Measurements from ENCODE around the gene KCNJ1.

The KCNJ1 gene

DNA sequence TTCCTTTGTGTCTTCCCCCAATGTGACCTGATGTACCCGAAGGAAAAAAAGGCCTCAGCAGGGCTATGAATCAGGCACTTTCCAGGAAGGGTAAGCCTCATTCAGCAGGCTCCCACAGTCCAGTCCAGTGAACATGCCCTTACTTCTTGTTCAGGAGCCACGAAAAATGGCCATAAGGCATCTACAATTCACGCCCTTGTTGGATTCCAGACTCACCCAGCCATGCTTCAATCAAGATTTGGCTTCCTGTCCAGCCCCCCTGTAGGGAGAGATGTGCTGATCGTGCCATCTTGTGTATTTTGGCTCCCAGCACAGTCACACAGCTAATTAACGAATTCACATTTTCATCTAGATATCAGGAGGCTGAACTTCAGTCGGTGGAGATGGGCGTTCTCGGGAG lies 14.1 kb upstream of the KCNJ1 start:
- no peak for DNase-seq

DNA sequence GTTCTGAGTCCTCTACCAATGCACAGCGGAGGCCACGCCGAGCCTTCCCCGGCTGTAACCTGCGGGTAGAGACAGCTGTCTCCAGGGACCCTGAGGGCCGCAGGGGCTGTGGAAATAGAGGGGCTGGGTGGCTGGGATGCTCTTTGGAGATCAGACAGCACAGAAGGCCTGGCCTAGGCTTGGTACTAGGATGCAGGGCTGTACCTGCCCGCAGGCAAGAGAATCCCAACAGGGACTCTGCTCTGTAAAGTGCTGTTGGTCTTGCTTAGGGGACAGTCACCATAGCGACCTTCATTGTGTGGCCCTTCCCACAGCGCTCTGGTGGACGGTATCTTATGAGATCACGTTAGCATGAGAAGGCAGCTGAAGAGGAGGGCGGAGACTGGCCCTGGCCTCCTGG lies 12.7 kb upstream of the KCNJ1 start:
- no peak for DNase-seq

DNA sequence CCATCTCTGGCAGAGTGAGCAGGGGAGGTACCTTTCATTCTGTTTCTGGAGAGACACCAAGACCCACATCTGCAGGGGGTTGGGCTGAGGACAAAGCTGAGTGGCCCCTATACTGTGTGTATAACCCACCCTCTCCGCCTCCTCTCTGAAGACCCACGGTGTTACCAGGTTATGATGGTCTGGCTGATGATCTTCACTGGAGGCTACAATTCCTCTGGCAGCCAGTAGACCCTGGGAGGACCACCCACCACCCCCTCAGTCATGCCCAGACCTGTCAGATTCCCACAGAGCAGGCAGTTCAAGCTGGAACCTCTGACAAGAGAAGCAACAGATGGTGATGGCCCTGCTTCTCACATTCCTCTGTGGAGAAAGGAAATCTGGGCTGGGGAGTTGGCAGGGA lies 11.4 kb upstream of the KCNJ1 start:
- no peak for DNase-seq

DNA sequence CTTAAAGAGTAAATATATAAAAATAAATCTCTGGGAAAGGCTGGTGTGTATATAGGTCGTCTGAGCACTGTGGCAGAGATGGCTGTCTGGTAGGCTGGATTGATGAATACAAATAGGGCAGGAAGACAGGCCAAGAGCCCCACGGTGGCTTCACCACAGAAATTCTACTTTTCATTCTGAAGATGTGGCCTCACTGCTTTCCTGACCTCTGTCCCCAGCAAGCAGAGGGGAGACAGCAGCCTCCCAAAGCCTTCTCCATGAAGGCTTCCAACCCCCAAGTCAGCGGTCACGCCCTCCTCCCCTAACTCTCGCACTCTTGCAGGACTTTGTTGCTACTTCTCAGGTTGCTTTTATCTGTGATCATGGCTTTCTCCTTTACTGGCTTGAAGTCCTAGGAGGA lies 10.6 kb upstream of the KCNJ1 start:
- no peak for DNase-seq

DNA sequence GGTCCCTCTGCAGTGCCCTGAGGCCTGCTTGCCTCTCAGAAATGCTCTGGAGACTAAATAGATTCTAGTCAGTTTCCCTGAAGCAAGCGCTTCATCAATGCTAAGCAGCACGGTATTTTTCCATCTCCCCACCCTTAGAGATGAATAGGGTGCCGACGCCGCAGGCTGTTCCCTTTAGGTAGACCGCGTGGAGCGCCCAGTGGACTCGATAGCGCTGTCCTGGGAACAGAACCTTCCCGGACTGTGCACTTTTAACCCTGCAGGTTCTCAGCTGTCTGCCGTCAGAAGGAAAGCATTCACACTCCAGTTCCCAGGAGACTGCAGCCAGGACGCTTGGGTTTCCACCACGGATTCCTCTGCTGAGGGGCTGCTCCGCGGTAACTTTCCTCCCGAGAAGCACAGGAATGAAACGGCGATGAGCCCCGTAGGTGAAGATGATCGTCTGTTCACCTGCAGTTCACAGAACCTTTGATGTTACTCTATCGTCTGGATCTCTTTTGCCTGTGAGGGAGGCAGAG lies 9.1 kb upstream of the KCNJ1 start:
- DNase-seq: no peak

DNA sequence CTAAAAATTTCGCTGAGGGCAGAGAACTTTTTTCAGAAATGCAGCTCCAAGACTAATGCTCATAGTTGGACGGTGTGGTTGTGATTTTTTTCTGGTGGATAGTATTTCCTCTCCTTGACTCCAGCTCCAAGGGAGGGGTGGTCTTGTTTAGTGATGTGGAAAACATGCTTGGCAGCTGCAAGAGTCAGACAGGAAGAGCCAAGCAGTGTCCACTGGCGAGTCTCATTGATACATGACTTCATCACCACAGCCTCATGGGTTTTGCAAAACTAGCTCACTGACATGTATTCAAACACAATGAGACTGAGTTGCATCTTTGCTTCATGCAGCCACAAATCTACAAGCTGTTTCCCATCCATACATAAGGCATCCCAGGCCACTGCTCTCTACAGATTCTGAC lies 7.3 kb upstream of the KCNJ1 start:
- DNase-seq: no peak

DNA sequence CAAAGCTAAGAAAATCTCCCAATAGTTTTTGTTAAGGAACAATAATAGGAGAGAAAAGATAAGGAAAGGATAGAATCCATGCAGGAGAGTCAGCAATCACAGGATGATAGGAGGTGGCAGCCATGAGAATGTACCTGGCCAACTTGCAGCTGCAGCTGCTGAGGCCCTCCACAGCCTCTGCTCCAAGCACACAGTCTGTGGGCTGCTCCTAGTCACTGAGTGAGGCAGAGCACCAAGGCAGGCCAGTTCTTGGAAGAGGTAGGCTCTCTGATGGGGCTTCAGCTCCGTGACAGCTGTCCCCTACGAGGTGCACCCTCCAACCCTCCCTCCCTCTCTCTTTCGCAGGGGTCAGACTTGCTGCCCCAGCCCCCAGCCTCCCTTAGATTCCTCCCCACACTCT lies 5.5 kb upstream of the KCNJ1 start:
- DNase-seq: no peak

DNA sequence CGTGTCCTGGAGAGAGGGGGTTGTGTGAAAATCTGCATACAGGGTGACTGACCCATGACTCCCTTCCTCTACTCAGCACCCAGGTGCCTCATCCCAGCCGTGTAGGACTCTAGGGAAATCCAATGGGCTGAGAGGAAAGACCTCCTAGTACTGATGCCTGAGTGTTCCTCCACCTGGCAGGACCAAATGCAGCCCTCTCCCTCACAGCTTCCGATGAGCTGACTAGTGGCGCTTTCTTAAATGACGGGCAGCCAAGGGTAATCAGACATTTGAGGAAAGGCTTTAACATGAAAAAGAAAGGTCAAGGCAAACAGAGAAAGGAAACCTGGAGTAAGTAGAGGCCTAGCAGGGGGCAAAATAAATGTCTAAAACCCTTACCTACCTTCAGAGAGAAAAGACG lies 5.0 kb upstream of the KCNJ1 start:
- no peak for DNase-seq

DNA sequence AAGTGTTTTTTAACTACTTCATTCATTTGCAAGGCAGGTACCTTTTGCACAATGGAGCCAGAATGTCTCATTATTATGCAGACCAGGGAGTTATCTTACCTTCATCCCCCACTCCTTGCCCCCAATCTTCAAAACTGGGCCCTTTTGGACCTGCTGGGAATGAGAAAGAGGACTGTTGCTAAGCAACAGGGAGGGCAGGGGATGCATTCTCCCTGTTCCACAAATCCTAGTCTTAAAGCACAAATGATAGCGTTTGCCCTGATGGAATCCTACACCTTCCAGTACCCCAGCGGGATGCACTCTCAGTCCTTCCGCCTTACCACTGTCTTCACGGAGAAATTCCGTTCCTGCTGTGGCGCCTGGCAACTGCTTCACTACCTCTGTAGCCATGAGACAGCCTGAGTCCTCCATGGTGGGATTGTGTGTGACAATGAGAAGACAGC lies 4.1 kb upstream of the KCNJ1 start:
- no peak for DNase-seq

DNA sequence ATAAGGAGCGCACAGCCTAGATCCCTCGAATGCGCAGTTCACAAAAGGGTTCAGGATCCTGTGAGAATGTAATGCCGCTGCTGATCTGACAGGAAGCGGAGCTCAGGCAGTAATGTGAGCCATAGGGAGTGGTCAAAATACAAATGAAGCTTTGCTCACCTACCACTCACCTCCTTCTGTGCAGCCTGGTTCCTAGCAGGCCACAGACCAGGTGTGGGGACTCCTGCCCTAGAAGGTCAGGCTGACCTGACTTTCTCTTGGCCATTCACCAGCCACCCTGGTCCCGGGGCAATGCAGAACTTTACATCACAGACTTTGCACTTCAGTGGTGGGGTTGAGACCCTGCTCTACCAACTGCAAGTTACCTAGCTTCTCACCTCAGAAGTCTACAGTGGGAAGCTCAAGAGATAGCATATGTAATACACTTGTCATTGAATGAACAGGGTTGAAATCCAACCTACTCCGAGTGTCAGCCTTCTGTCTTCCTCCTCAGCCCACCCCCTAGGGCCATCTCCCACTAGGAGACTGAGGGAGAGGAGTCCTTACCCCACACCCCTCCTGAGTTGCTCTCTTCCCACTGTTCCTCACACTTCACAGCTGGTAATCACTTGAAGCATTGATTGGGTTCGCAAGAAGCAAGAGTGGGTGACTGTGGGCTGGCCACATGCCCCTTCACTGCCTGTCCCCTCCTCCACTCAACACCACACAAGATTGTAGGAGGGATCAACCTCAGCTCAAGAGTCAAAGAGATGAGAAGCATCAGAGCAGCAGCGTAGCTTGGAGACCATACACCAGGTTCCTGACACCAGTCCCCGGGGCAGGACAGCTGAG lies 2.0 kb upstream of the KCNJ1 start:
- no peak for DNase-seq

DNA sequence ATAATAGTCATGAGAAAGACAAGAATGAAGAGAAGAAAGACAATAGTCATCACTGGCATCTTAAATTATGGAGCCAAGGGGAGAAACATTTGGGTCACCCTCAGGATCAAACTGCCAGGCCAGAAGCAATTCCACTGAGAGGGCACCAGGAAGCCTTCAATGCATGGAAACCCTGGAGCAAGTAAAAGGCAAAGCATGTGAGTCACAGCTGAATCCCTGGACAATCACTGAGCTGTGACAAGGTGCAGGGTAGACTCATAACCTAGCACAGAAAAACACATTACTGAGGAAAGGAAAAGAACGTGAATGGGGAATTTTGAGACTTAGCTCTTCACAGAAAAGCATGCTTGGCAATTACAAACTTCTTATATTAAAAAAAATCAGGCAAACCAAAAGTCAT lies 1.6 kb downstream of the KCNJ1 start:
- DNase-seq: no peak

DNA sequence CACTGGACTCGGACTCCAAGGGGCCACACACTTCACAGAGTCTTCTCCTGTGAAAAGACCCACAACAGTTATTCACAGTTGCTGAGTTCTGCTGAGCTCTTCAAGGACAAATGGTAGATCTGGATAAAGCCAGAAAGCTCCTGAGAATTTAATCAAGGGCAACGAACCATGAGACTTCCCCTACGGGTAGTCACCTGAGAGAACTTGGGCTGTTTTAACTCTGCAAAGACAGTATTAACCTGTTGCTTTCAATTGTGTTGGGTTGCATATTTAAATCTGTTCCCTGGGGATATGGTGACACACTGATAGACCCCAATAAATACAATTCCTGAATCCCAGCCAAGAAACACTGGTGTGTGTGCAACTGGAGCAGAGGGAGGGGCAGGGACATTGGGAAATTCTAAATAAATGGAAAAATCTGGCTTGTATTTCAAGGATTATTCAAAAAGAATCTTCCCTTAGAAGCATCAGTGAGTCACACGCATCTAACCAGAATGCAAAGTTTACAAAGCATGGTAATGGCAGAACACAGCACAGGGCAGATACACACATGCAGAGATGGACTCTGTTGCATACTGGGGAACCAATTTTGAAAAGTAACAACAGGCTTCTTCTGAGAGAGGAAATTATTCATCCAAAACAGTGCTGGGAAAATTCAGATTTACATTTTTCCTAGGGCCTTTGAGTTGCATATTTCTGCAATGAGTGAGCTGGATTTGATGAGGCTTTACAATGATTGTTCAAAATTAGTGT lies 4.0 kb downstream of the KCNJ1 start:
- DNase-seq: no peak

DNA sequence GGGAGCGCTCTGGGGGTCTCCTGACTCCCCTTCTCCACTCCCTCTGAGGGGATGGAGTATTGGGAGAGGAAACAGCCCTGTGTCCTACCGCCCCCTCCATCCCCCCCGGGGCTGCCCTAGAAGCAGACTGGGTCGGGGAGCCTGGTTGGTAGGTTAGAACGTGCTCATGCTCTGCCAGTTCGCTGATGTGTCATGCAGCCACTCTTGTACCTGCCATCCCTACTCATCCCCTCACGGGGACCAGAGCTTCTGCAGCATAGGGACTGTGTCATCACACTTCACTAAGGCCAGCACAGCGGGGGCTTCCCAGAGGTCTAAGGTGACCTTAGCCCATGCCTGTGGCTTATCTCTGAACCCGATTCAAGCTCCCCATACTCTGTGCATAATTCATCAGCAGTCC lies 4.7 kb downstream of the KCNJ1 start:
- DNase-seq: no peak

DNA sequence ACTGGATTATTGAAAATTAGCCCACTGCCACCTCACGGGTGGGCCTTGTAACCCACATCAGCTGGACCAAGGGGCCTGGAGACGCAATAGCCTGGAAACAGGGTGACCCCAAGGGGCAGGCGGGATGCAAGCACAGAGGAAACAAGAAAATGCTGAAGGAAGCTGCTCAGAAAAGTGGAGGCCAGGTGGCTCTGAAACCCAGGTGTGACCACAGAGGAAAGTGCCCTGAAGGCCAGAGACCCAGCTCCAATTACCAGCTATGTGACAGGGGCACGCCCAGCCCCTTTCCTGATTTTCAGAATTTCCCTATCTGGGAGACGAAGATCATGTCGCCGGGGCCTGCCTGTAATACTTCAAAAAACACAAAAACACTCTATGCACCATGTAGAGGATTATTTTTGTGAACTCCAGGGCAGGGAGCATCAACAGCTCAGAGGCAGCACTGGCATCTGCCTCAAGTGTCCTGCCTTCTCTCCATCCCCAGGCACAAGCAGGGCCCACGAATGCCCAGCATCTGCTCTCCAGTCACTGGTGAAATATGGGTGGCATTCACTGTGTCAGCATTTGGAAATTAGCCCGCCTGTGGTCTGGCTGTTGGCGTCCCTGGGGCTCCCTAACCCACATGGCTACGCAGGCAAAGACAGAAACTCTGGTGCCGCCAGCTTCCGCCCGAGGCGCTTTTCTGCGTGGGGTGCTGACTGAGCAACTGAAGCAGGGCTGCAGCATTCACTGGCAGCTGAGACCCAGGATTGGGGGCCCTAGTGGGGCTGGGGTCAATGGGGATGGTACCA lies 6.3 kb downstream of the KCNJ1 start:
- DNase-seq: no peak

DNA sequence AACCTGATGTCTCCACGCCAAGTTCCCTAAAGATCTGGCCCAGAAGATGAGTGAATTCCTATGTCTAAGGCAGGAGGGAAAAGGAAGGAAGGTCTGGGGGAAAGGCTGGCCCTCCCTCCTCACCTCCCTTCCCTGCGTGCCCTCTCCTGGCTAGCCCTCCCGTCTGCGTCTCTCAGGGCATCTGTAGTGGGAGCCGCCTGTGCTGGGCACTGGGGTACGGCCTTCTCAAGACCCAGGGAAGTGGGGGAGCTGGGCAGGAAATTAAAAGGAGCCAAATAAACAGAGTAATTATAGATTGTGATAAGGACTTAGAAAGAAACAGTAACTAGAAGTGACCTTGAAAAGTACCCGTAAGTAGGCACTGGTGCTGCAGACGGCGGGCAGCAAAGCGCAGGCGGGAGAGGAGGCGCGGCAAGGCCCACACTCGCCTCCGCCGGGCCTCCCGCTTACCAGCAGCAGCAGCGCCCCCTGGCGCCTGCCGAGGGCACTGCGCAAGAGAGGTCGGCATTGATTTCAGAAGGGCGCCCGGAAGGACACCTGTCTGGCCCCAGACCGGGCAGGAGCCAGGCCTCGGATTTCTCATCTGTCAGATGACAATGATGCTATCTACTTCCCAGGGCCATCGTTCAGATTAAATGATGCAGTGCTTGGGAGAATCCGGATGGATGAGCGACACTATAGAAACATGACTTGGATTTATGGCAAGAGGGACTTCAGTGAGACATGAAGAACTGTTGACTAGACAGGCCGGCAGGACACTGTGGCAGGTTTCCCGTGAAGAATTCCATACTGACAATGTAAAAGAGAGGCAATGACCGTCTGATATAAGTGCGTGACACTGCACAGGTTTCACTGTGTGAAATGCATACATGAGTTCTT lies 7.3 kb downstream of the KCNJ1 start:
- no peak for DNase-seq

DNA sequence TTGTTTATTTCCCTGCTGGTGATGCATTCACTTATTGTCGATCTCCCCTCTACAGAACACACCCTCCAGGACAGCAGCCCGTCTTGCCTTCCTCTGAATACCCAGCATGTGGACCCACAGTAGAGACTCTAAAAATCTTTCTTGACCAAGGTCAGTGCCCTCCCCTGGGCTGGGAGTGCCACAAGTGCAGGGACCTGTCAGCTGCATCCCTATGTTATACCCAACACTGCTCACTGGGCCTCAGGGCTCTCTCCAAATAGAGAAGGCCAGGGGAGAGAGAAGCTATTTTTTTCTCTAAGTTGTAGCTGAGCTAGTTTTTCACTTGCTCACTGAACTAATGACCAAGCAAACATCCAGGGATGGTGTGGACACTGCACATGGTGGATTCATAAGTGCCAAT lies 9.8 kb downstream of the KCNJ1 start:
- DNase-seq: no peak

DNA sequence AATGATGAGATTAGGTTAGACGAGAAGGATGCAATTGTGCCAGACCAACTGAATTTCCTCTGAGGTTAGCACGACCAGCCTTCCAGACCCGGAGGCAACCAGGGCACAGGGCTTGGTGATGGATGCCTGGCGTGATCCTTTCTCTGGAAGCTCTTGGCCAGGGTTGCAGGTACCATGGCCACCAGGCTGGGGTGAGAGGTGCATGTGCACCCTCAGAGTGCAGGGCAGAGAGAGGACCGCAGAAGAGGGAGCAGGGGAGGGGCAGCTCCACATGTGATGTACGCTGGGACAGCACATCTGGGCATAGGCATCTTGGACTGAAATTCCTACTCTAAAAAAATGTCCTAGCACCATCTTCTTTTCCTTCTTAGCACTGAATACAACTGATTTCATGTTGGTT lies 10.9 kb downstream of the KCNJ1 start:
- DNase-seq: no peak

DNA sequence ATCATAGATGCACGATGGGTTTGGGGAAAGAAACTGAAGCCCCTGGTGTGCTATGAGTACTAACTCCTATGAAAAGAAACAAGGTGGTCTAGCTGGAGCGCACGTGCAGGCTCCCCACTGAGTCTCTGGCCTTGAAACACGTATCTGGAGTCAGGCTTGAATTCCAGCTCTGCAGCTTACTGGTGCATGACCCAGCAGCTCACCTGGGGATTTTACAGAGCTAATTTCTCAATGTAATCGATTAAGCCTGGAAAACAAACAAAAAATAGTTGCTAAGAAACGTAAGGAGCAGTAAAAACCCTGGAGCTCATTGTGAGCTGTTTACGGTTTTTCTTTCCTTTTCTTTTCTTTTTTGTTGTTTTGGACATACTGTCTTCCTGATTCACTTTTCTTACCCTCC lies 12.3 kb downstream of the KCNJ1 start:
- no peak for DNase-seq

DNA sequence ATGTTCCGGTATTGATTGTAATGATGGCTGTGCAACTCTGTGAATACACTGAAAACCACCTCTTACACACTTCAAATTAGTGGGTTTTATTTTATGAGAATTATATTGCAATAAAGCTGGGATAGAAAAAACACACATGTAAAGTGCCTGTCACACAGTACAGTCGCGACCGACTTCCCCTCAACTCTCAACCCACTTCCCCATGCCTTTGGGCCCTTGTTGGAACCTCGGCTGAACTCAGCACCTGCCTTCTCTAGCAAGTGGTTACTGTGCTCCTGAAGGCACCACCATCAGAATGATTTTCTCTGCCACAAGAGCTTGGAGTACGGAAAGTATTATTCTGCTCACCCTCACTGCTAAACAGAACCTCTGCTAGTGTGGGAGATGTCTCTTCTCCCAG lies 13.5 kb downstream of the KCNJ1 start:
- DNase-seq: no peak

DNA sequence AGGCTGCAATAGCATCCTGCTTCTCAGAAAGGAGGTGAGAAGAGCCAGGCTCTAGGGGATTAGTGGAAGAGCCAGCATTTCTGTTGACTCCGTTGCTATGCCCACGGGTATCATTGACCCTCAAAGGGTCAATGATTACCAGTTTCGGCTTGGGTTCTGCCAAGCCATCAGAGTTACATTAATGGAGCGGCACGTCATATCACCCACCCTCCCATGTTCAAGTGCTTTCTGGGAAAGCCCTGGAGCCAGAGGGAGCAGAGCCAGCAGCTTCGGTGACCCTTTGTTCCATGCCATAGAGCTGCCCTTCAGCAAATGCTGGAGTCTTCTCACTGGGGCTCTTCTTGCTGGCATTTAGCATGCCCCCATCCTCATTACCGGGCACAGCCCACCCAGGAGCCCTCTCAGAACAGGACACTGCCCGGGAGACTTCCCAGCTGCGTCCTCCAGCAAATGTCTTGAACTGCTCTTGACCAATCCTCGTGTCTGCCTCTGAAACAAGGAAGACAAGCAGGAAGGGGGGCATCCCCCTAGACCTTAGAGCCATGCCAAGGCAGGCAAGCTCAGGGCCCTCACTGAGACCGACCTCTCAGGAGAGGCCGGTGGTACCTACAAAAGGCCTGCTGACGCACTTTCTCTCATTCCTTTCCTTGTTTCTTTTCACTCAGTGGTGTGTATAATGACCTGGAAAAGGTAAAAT lies 14.6 kb downstream of the KCNJ1 start:
- no peak for DNase-seq

DNA sequence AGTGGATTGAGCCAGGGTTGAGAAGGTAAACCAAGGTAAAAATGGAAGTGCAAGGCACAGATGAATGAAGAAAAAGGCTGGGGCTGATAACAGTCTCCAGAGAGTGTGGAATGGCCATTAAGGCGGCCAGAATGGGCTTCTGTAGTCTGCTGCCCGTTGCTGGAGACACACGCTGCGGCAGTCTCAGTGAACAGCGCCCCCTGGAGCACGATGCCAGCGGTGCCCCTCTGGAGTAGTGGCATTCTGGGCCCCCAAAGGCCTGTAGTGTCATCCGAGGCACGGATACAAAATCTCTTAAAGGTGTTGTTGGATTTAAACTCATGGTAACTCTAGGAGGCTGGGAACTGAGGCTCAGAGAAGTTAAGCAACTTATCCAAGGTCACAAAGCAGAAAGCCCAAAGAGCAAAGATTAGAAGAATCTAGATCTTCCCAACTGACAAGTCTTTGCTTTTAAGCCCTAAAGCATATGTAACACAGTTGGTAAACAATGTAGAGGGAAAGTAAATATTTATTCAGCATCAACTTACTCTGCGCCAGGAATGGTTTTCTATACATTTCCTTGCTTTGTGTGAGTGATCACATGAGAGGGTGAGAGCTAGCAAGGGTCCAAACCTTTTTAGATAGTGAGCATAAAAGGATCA lies 18.2 kb downstream of the KCNJ1 start:
- DNase-seq: no peak
